IMR-90 (cell line): ENCODE results near the gene RNF144A. TPM values are rescaled to one million over a fixed set of nuclear protein-coding genes. Genes with fewer than 3 reads are reported as not detected.

Source experiments
- ATAC-seq: fragments of 200-7000 bp; cut with Tn5 transposase; 2 replicates; pipeline ENCODE4 v1.9.1; 2020; ENCODE audit warnings: low read depth, mild to moderate bottlenecking, moderate library complexity
- BruUV-seq: library from RNA; stranded (reverse); fragments of 400-500 nt; replicated peaks from 2 replicates; lab custom pipeline; 2021; lab: Mats Ljungman, UMichigan
- CTCF ChIA-PET: fragments of 300-600 bp; formaldehyde crosslinking; extraction: SDS; loops from one replicate; lab custom pipeline; 2021; ENCODE audit warnings: antibody characterized with exemption; lab: Yijun Ruan, JAX
- POLR2A ChIA-PET: fragments of 300-600 bp; sonication (Branson Sonifier 250); formaldehyde crosslinking; loops from one replicate; lab custom pipeline; 2022; ENCODE audit warnings: antibody characterized with exemption; ENCODE audit not compliant: unreplicated experiment; lab: Charles Lee
- DNase-seq: peaks from one replicate; pipeline ENCODE4 v3.0.0; 2013
- H2AFZ ChIP-seq: replicated peaks from 2 replicates; pipeline ENCODE3; 2013; ENCODE audit warnings: low read length, mild to moderate bottlenecking; ENCODE audit not compliant: poor library complexity
- H2AK5ac ChIP-seq: 2 replicates; pipeline ENCODE4 v1.6.1; 2013; ENCODE audit warnings: low read depth, low read length, inconsistent platforms
- H2AK9ac ChIP-seq: replicated peaks from 2 replicates; pipeline ENCODE3; 2013; ENCODE audit warnings: mild to moderate bottlenecking, low read depth, low read length, moderate library complexity; ENCODE audit not compliant: poor library complexity
- H2BK120ac ChIP-seq: 2 replicates; pipeline ENCODE4 v1.6.1; 2013; ENCODE audit warnings: low read depth, low read length, inconsistent platforms
- H2BK15ac ChIP-seq: 3 replicates; pipeline ENCODE4 v1.6.1; 2013; ENCODE audit warnings: low read depth, low read length, inconsistent platforms
- H2BK20ac ChIP-seq: 2 replicates; pipeline ENCODE4 v1.6.1; 2013; ENCODE audit warnings: low read depth, mild to moderate bottlenecking, inconsistent platforms, low read length, moderate library complexity
- H2BK5ac ChIP-seq: 2 replicates; pipeline ENCODE4 v1.6.1; 2013; ENCODE audit warnings: mild to moderate bottlenecking, low read depth, low read length, inconsistent platforms; ENCODE audit not compliant: poor library complexity, severe bottlenecking
- H3K14ac ChIP-seq: replicated peaks from 2 replicates; pipeline ENCODE4 v1.6.1; 2013; ENCODE audit warnings: low read depth, low read length, inconsistent platforms
- H3K18ac ChIP-seq: 2 replicates; pipeline ENCODE4 v1.6.1; 2013; ENCODE audit warnings: low read depth, low read length, control low read depth
- H3K23ac ChIP-seq: 2 replicates; pipeline ENCODE4 v1.6.1; 2013; ENCODE audit warnings: low read depth, low read length, inconsistent platforms
- H3K27ac ChIP-seq: 2 replicates; pipeline ENCODE4 v1.5.1; 2013; ENCODE audit warnings: mild to moderate bottlenecking, control low read depth, low read length; ENCODE audit not compliant: insufficient read depth
- H3K27me3 ChIP-seq: 2 replicates; pipeline ENCODE4 v1.6.1; 2013; ENCODE audit warnings: low read length; ENCODE audit not compliant: control insufficient read depth, insufficient read depth
- H3K36me3 ChIP-seq: 2 replicates; pipeline ENCODE4 v1.6.1; 2013; ENCODE audit warnings: low read length, mixed read lengths; ENCODE audit not compliant: control insufficient read depth, insufficient read depth
- H3K4ac ChIP-seq: 2 replicates; pipeline ENCODE4 v1.6.1; 2013; ENCODE audit warnings: low read depth, low read length, inconsistent platforms
- H3K4me1 ChIP-seq: 2 replicates; pipeline ENCODE4 v1.6.1; 2013; ENCODE audit warnings: low read length, mixed read lengths; ENCODE audit not compliant: control insufficient read depth, insufficient read depth
- H3K4me2 ChIP-seq: 2 replicates; pipeline ENCODE4 v1.6.1; 2013; ENCODE audit warnings: low read depth, mild to moderate bottlenecking, control low read depth, low read length, moderate library complexity
- H3K4me3 ChIP-seq: 2 replicates; pipeline ENCODE4 v1.5.1; 2013; ENCODE audit warnings: low read depth, mild to moderate bottlenecking, control low read depth, low read length, moderate library complexity; ENCODE audit not compliant: insufficient read depth
- H3K56ac ChIP-seq: 2 replicates; pipeline ENCODE4 v1.6.1; 2013; ENCODE audit warnings: low read length, inconsistent platforms; ENCODE audit not compliant: insufficient read depth; ENCODE audit errors: extremely low read depth
- H3K79me1 ChIP-seq, 2 experiments: 2 replicates each; pipeline ENCODE4 v1.6.1; 2013; ENCODE audit warnings: low read length in 2 of 2, inconsistent platforms in 1 of 2, low read depth in 1 of 2
- H3K9ac ChIP-seq: 2 replicates; pipeline ENCODE4 v1.6.1; 2013; ENCODE audit warnings: low read depth, low read length, control low read depth
- H3K9me1 ChIP-seq: 2 replicates; pipeline ENCODE4 v1.6.1; 2013; ENCODE audit warnings: low read length, inconsistent platforms; ENCODE audit not compliant: insufficient read depth
- H3K9me3 ChIP-seq: 2 replicates; pipeline ENCODE4 v1.6.1; 2013; ENCODE audit warnings: low read length; ENCODE audit not compliant: control insufficient read depth, insufficient read depth
- H4K20me1 ChIP-seq: 2 replicates; pipeline ENCODE4 v1.6.1; 2013; ENCODE audit warnings: low read length, inconsistent platforms; ENCODE audit not compliant: insufficient read depth
- H4K5ac ChIP-seq: 2 replicates; pipeline ENCODE4 v1.6.1; 2013; ENCODE audit warnings: mild to moderate bottlenecking, low read depth, low read length, control low read depth
- H4K8ac ChIP-seq, 2 experiments: 2 replicates each; pipeline ENCODE4 v1.6.1; 2013; ENCODE audit warnings: low read depth in 2 of 2, low read length in 2 of 2, control low read depth in 1 of 2, inconsistent platforms in 1 of 2
- H4K91ac ChIP-seq: 2 replicates; pipeline ENCODE4 v1.6.1; 2013; ENCODE audit warnings: low read depth, low read length, inconsistent platforms; ENCODE audit not compliant: insufficient read depth
- BHLHE40 ChIP-seq: fragments of 150-350 bp; IDR thresholded peaks from 2 replicates; pipeline ENCODE4 v1.6.1; 2016; ENCODE audit warnings: mild to moderate bottlenecking, low read depth, low read length
- CEBPB ChIP-seq: IDR thresholded peaks from 2 replicates; pipeline ENCODE4 v1.6.1; 2012; ENCODE audit warnings: low read depth, low read length, improper control_type of control experiment
- MAFK ChIP-seq: IDR thresholded peaks from 2 replicates; pipeline ENCODE4 v1.6.1; 2012; ENCODE audit warnings: low read depth, low read length, improper control_type of control experiment
- MXI1 ChIP-seq: IDR thresholded peaks from 2 replicates; pipeline ENCODE4 v1.6.1; 2012; ENCODE audit warnings: low read depth, mild to moderate bottlenecking, low read length, moderate library complexity, borderline replicate concordance
- RAD21 ChIP-seq: IDR thresholded peaks from 2 replicates; pipeline ENCODE4 v1.6.1; 2012; ENCODE audit warnings: low read length, improper control_type of control experiment
- RCOR1 ChIP-seq: IDR thresholded peaks from 2 replicates; pipeline ENCODE4 v1.6.1; 2012; ENCODE audit warnings: mild to moderate bottlenecking, low read length, improper control_type of control experiment; ENCODE audit not compliant: insufficient replicate concordance
- WGBS, 2 experiments: methylation state at CpG; one replicate each; pipeline versions ENCODE4 v1.1.5 to v1.1.7; 2013; ENCODE audit warnings: missing lambda C conversion rate in 2 of 2; ENCODE audit not compliant: insufficient read length in 1 of 2; ENCODE audit errors: extremely low coverage in 2 of 2; 5-methylcytosine and 5-hydroxymethylcytosine counted together
- dilution Hi-C: fragments of 300-500 bp; cut with HindIII; formaldehyde crosslinking; loops from one replicate; pipeline ENCODE4 v1.14.3; 2018; ENCODE audit warnings: low sequenced_read_pairs; ENCODE audit not compliant: unreplicated experiment
- in situ Hi-C: fragments of 300-500 bp; cut with MboI; formaldehyde crosslinking; loops from 3 replicates; pipeline ENCODE4 v1.14.3; 2019; ENCODE audit warnings: low sequenced_read_pairs, inconsistent platforms, mixed read lengths
- intact Hi-C: fragments of 100-400 bp; cut with micrococcal nuclease; formaldehyde crosslinking; loops from 2 replicates; pipeline ENCODE4 v1.10.0; 2022
- polyA plus RNA-seq, 3 experiments: library from polyadenylated mRNA; depleted of rRNA; stranded (reverse); fragments of >200 nt; gene quantifications; 2 replicates each; pipeline ENCODE4 v1.2.3, GENCODE V29; 2012; ENCODE audit warnings: low replicate concordance in 1 of 3
- total RNA-seq: library from RNA; depleted of rRNA; stranded (reverse); fragments of >200 nt; gene quantifications from 2 replicates; pipeline ENCODE4 v1.2.3, GENCODE V29; 2012

The RNF144A gene
- total and polyA plus RNA-seq, 2 of the 4 experiments (the other 2 are of a cell fraction), result 0.18 to 0.26 TPM

GRCh38 chr2:7017671-7018281 lies 100.6 kb downstream of the RNF144A start:
- TF ChIP-seq RAD21 (no peak), MXI1 (no peak), MAFK (no peak), CEBPB (no peak), RCOR1 (no peak), BHLHE40 (no peak)
- Histone ChIP-seq H4K20me1 (no peaks in the 10 kb centered on the region), H4K8ac (no peak overlapping the region), H3K4me2 (no peak overlapping the region), H3K4me1 (no peaks in the 10 kb centered on the region), H3K27me3 (no peaks in the 10 kb centered on the region), H3K4me3 (no peak overlapping the region), H3K14ac (no peak overlapping the region), H2BK15ac (no peak overlapping the region), H2BK20ac (no peak overlapping the region), H2BK120ac (no peak overlapping the region), H3K36me3 (no peaks in the 10 kb centered on the region), H3K9me3 (no peaks in the 10 kb centered on the region), H3K9ac (no peak overlapping the region), H4K5ac (no peak overlapping the region), H2AK9ac (no peak overlapping the region), H3K79me1 (no peaks in the 10 kb centered on the region), H2AK5ac (no peak overlapping the region), H3K9me1 (no peaks in the 10 kb centered on the region), H3K4ac (no peak overlapping the region), H2AFZ (no peak overlapping the region), H4K91ac (no peak overlapping the region), H2BK5ac (no peak overlapping the region), H3K18ac (no peak overlapping the region), H3K27ac (no peak overlapping the region), H3K56ac (no peak overlapping the region), H3K23ac (no peak overlapping the region)
- in situ Hi-C loops (no loop called here), dilution Hi-C loops (no loop called here), intact Hi-C loops (no loop called here)
- ChIA-PET CTCF (no interaction called here), POLR2A (no interaction called here)
- DNase-seq, result no peak
- 80% methylated on average over 1 of the region's 14 CpGs; no CpG with 5 or more reads in 1 of the 2 experiments for WGBS, 2 experiments
- no TSS peak for BruUV-seq
- no peak for ATAC-seq
